ENCODE data around the gene GYPB.
"Not testable (repeated sequence)": the region's sequence is repeated elsewhere in the genome, so short reads cannot be mapped to it uniquely, and the experiment has no call there.

DNA sequence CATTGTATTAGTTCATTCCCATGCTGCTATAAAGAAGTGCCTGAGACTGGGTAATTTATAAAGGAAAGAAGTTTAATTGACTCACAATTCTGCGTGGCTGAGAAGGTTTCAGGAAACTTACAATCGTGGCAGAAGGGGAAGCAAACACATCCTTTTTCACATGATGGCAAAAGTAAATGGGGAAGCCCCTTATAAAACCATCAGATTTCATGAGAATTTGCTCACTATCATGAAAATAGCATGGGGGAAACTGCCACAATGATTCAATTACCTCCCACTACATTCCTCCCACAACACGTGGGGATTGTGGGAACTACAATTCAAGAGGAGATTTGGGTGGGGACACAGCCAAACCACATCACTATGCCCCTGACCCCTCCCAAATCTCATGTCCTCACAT is 28.5 kb downstream of the GYPB start:
- TF ChIP-seq PBX3 (IDR thresholded peaks at IDR 0.05; ENCODE audit: insufficient replicate concordance, low read depth, low read length); SIN3A (IDR thresholded peaks at IDR 0.05; ENCODE audit: low read depth, low read length): not testable (repeated sequence)

Measured in GM12878 (cell line).